CD4-positive, alpha-beta T cell treated with Interleukin-4 for 4 hours (primary cell): ENCODE data around the gene RRAD.
"Not testable (repeated sequence)": the region's sequence is repeated elsewhere in the genome, so short reads cannot be mapped to it uniquely, and the experiment has no call there.

Source experiments
- DNase-seq: peaks from one replicate; pipeline ENCODE4 v3.0.0-alpha.2; 2020

Gene RRAD

GRCh38 chr16:66950437-66950836 lies 25.1 kb upstream of the RRAD start:
- DNase-seq = no peak

- no peak for DNase-seq
These were observed 24.1 kb upstream of the RRAD start for GRCh38 chr16:66949472-66949871.

GRCh38 chr16:66948837-66949225 lies 23.5 kb upstream of the RRAD start:
- DNase-seq = no peak

GRCh38 chr16:66948134-66948836 lies 22.9 kb upstream of the RRAD start:
- no peak for DNase-seq

GRCh38 chr16:66947302-66948065 lies 22.1 kb upstream of the RRAD start:
- DNase-seq = peak; percentile 85

- DNase-seq = no peak
These were observed 21.6 kb upstream of the RRAD start for GRCh38 chr16:66946974-66947301.

- DNase-seq = no peak
These were observed 21.2 kb upstream of the RRAD start for GRCh38 chr16:66946541-66946940.

- no peak for DNase-seq
These were observed 20.6 kb upstream of the RRAD start for GRCh38 chr16:66945939-66946338.

- not testable (repeated sequence) for DNase-seq
These were observed 19.6 kb upstream of the RRAD start for GRCh38 chr16:66944971-66945370.

GRCh38 chr16:66944054-66944441 lies 18.7 kb upstream of the RRAD start:
- DNase-seq = no peak

- no peak for DNase-seq
These were observed 18.2 kb upstream of the RRAD start for GRCh38 chr16:66943426-66944053.

GRCh38 chr16:66942981-66943380 lies 17.6 kb upstream of the RRAD start:
- DNase-seq = no peak

- no peak for DNase-seq
These were observed 14.9 kb upstream of the RRAD start for GRCh38 chr16:66940236-66940635.

- DNase-seq = no peak
These were observed 14.0 kb upstream of the RRAD start for GRCh38 chr16:66939366-66939765.

GRCh38 chr16:66937725-66938337 lies 12.5 kb upstream of the RRAD start:
- no peak for DNase-seq

- DNase-seq = no peak
These were observed 11.7 kb upstream of the RRAD start for GRCh38 chr16:66936889-66937554.

GRCh38 chr16:66936462-66936861 lies 11.1 kb upstream of the RRAD start:
- no peak for DNase-seq

GRCh38 chr16:66935314-66936011 lies 10.1 kb upstream of the RRAD start, which contains the start of gene CES2:
Gene CES2 (plus strand): TSS chr16:66935516. CDS start chr16:66935636, 120 bp downstream.
- DNase-seq = no peak

- DNase-seq = not testable (repeated sequence)
These were observed 9.5 kb upstream of the RRAD start for GRCh38 chr16:66934839-66935313.

GRCh38 chr16:66934138-66934838 lies 9.0 kb upstream of the RRAD start, which contains the start of gene CIAO2B:
Gene CIAO2B (minus strand): TSS chr16:66934402. CDS start chr16:66934364, 38 bp downstream.
- DNase-seq = peak; percentile 83

- DNase-seq = peak; percentile 49
These were observed 8.4 kb upstream of the RRAD start for GRCh38 chr16:66933776-66934137.

- DNase-seq = no peak
These were observed 6.7 kb upstream of the RRAD start for GRCh38 chr16:66932076-66932475.
